H9 (cell line): ENCODE data around the gene TRIO. TPM values are rescaled to one million over a fixed set of nuclear protein-coding genes. Genes with fewer than 3 reads are reported as not detected.

Experiments
- DNase-seq: peaks from one replicate; pipeline ENCODE4 v3.0.0-alpha.2; 2017
- H2AFZ ChIP-seq: one replicate; pipeline ENCODE4 v1.6.1; 2013; ENCODE audit warnings: mild to moderate bottlenecking, low read length, control low read depth, moderate library complexity
- H2AK5ac ChIP-seq: 2 replicates; pipeline ENCODE4 v1.6.1; 2013; ENCODE audit warnings: low read length, control low read depth, mixed read lengths; ENCODE audit not compliant: insufficient read length
- H2BK120ac ChIP-seq: one replicate; pipeline ENCODE4 v1.6.1; 2013; ENCODE audit warnings: low read depth, mild to moderate bottlenecking, low read length, control low read depth, inconsistent platforms; ENCODE audit not compliant: poor library complexity, severe bottlenecking
- H2BK12ac ChIP-seq: 2 replicates; pipeline ENCODE4 v1.6.1; 2013; ENCODE audit warnings: low read length, control low read depth, mixed read lengths, low read depth; ENCODE audit not compliant: insufficient read length
- H2BK15ac ChIP-seq: 2 replicates; pipeline ENCODE4 v1.6.1; 2013; ENCODE audit warnings: low read depth, low read length, control low read depth
- H2BK20ac ChIP-seq: one replicate; pipeline ENCODE4 v1.6.1; 2013; ENCODE audit warnings: low read depth, mild to moderate bottlenecking, low read length, control low read depth, inconsistent platforms; ENCODE audit not compliant: poor library complexity, severe bottlenecking
- H2BK5ac ChIP-seq: 2 replicates; pipeline ENCODE4 v1.6.1; 2013; ENCODE audit warnings: low read length, control low read depth, mixed read lengths; ENCODE audit not compliant: insufficient read length
- H3K14ac ChIP-seq: 2 replicates; pipeline ENCODE4 v1.6.1; 2013; ENCODE audit warnings: low read length, control low read depth; ENCODE audit not compliant: insufficient read depth
- H3K18ac ChIP-seq: 2 replicates; pipeline ENCODE4 v1.6.1; 2013; ENCODE audit warnings: low read depth, mild to moderate bottlenecking, mixed read lengths, low read length, control low read depth; ENCODE audit not compliant: insufficient read length
- H3K23ac ChIP-seq: 2 replicates; pipeline ENCODE4 v1.6.1; 2013; ENCODE audit warnings: low read length, control low read depth, mixed read lengths, low read depth; ENCODE audit not compliant: insufficient read length
- H3K23me2 ChIP-seq: 2 replicates; pipeline ENCODE4 v1.6.1; 2013; ENCODE audit warnings: low read depth, mild to moderate bottlenecking, mixed read lengths, low read length, control low read depth; ENCODE audit not compliant: insufficient read length, poor library complexity, severe bottlenecking
- H3K27ac ChIP-seq: 2 replicates; pipeline ENCODE4 v1.5.1; 2013; ENCODE audit warnings: low read length, control low read depth, mixed read lengths, low read depth; ENCODE audit not compliant: insufficient read length
- H3K27me3 ChIP-seq: 2 replicates; pipeline ENCODE4 v1.6.1; 2013; ENCODE audit warnings: low read length, control low read depth, inconsistent platforms; ENCODE audit not compliant: insufficient read depth
- H3K4ac ChIP-seq: 2 replicates; pipeline ENCODE4 v1.6.1; 2013; ENCODE audit warnings: low read depth, mild to moderate bottlenecking, control low read depth, inconsistent platforms, low read length, moderate library complexity
- H3K4me1 ChIP-seq: 2 replicates; pipeline ENCODE4 v1.6.1; 2013; ENCODE audit warnings: low read length, control low read depth, inconsistent platforms; ENCODE audit not compliant: insufficient read depth
- H3K4me2 ChIP-seq: 2 replicates; pipeline ENCODE4 v1.6.1; 2013; ENCODE audit warnings: low read length, control low read depth, mixed read lengths; ENCODE audit not compliant: insufficient read length, insufficient read depth
- H3K56ac ChIP-seq: 2 replicates; pipeline ENCODE4 v1.6.1; 2013; ENCODE audit warnings: low read depth, mild to moderate bottlenecking, mixed read lengths, low read length, control low read depth; ENCODE audit not compliant: insufficient read length
- H3K79me1 ChIP-seq: 2 replicates; pipeline ENCODE4 v1.6.1; 2013; ENCODE audit warnings: low read depth, mild to moderate bottlenecking, moderate library complexity, low read length, control low read depth, inconsistent platforms; ENCODE audit not compliant: insufficient read depth, poor library complexity, severe bottlenecking
- H3K79me2 ChIP-seq: 2 replicates; pipeline ENCODE4 v1.6.1; 2013; ENCODE audit warnings: low read length, control low read depth, inconsistent platforms; ENCODE audit not compliant: insufficient read depth
- H3K9ac ChIP-seq: 2 replicates; pipeline ENCODE4 v1.6.1; 2013; ENCODE audit warnings: low read length, control low read depth, mixed read lengths; ENCODE audit not compliant: insufficient read length; ENCODE audit errors: extremely low read depth
- H3K9me3 ChIP-seq: one replicate; pipeline ENCODE4 v1.6.1; 2013; ENCODE audit warnings: low read depth, low read length, inconsistent platforms; ENCODE audit not compliant: control insufficient read depth
- H3T11ph ChIP-seq: one replicate; pipeline ENCODE4 v1.6.1; 2013; ENCODE audit warnings: mild to moderate bottlenecking, low read length, control low read depth, inconsistent platforms
- H4K20me1 ChIP-seq: one replicate; pipeline ENCODE4 v1.6.1; 2013; ENCODE audit not compliant: control insufficient read depth, insufficient read length, insufficient read depth
- H4K5ac ChIP-seq: 2 replicates; pipeline ENCODE4 v1.6.1; 2013; ENCODE audit warnings: low read depth, mild to moderate bottlenecking, mixed read lengths, low read length, control low read depth; ENCODE audit not compliant: insufficient read length
- H4K8ac ChIP-seq: replicated peaks from 2 replicates; pipeline ENCODE4 v1.6.1; 2013; ENCODE audit warnings: low read length, control low read depth, mixed read lengths, low read depth; ENCODE audit not compliant: insufficient read length
- H4K91ac ChIP-seq: 2 replicates; pipeline ENCODE4 v1.6.1; 2013; ENCODE audit warnings: low read depth, mild to moderate bottlenecking, moderate library complexity, mixed read lengths, low read length, control low read depth; ENCODE audit not compliant: insufficient read length
- H3K27ac Mint-ChIP-seq, 3 experiments: 2 replicates in 2 of 3; 3 replicates in 1 of 3; pipeline ENCODE4 v1.8.0; 2020 to 2021; ENCODE audit warnings: mixed read lengths in 3 of 3, mild to moderate bottlenecking in 1 of 3, moderate library complexity in 1 of 3
- H3K27me3 Mint-ChIP-seq: 2 replicates; pipeline ENCODE4 v1.8.0; 2021; ENCODE audit warnings: low read depth, mild to moderate bottlenecking, moderate library complexity, mixed read lengths
- H3K36me3 Mint-ChIP-seq, 3 experiments: 2 replicates in 2 of 3; 3 replicates in 1 of 3; pipeline ENCODE4 v1.8.0; 2020 to 2021; ENCODE audit warnings: low read depth in 3 of 3, mixed read lengths in 3 of 3; ENCODE audit not compliant: insufficient read depth in 1 of 3
- H3K4me1 Mint-ChIP-seq, 2 experiments: 2 replicates each; pipeline ENCODE4 v1.8.0; 2020; ENCODE audit warnings: mixed read lengths in 2 of 2
- H3K4me3 Mint-ChIP-seq, 2 experiments: 2 replicates in 1 of 2; 3 replicates in 1 of 2; pipeline ENCODE4 v1.8.0; 2020 to 2021; ENCODE audit warnings: mild to moderate bottlenecking in 2 of 2, mixed read lengths in 2 of 2, moderate library complexity in 1 of 2
- H3K9me3 Mint-ChIP-seq, 2 experiments: 2 replicates in 1 of 2; 3 replicates in 1 of 2; pipeline ENCODE4 v1.8.0; 2020; ENCODE audit warnings: mild to moderate bottlenecking in 2 of 2, mixed read lengths in 2 of 2, moderate library complexity in 1 of 2
- CTCF ChIP-seq: fragments of 200-600 bp; sonication (generic); conservative IDR thresholded peaks from 3 replicates; pipeline ENCODE4 v1.8.0; 2021; ENCODE audit warnings: antibody characterized with exemption, mild to moderate bottlenecking
- WGBS: extraction: QIAGEN DNeasy Blood & Tissue Kit; methylation state at CpG from one replicate; pipeline ENCODE4 v1.1.7; 2013; ENCODE audit warnings: missing lambda C conversion rate, low lambda C conversion rate, mixed read lengths; ENCODE audit not compliant: insufficient read length; ENCODE audit errors: extremely low coverage; 5-methylcytosine and 5-hydroxymethylcytosine counted together
- total RNA-seq: library from RNA; stranded (reverse); gene quantifications from 2 replicates; pipeline ENCODE4 v1.2.1, GENCODE V29; 2021

The TRIO gene
- total RNA-seq, 1 experiment from 2014 or later, result 87.8 TPM

- Histone ChIP-seq H4K5ac (no peak overlapping the region), H3K56ac (no peak overlapping the region), H3K4ac (no peak overlapping the region), H3K4me1 (no peaks in the 10 kb centered on the region), H4K20me1 (no peaks in the 10 kb centered on the region), H2BK20ac (no peak overlapping the region), H3K23me2 (no peaks in the 10 kb centered on the region), H3K18ac (no peak overlapping the region), H2AK5ac (no peak overlapping the region), H4K8ac (no peak overlapping the region), H3K23ac (no peak overlapping the region), H3K79me2 (no peaks in the 10 kb centered on the region), H2AFZ (no peak overlapping the region), H3K27me3 (no peaks in the 10 kb centered on the region), H3K9ac (no peak overlapping the region), H2BK5ac (no peak overlapping the region), H3K27ac (no peak overlapping the region), H3K4me2 (no peak overlapping the region), H2BK15ac (no peak overlapping the region), H2BK120ac (no peak overlapping the region), H3T11ph (no peak overlapping the region), H3K79me1 (no peaks in the 10 kb centered on the region), H2BK12ac (no peak overlapping the region), H4K91ac (no peak overlapping the region), H3K14ac (no peak overlapping the region), H3K9me3 (no peaks in the 10 kb centered on the region)
- no peak for DNase-seq
- no peak overlapping the region for H3K27ac Mint-ChIP-seq
- TF ChIP-seq CTCF, result no peak
- peaks cover 3 to 17% of the 10 kb centered on the region in 2 experiments for H3K4me1 Mint-ChIP-seq
- WGBS, result no CpG with 5 or more reads among the region's 14 CpGs
- H3K9me3 Mint-ChIP-seq, result no peaks in the 10 kb centered on the region
- no peak overlapping the region for H3K4me3 Mint-ChIP-seq
- peaks cover 5 to 17% (median 14%) of the 10 kb centered on the region in 3 experiments; a peak in 5 of 7 replicates for H3K36me3 Mint-ChIP-seq
- H3K27me3 Mint-ChIP-seq, result no peaks in the 10 kb centered on the region; the same call in 1 of the 2 replicates
Measured at GRCh38 chr5:14328144-14328543, 185.0 kb downstream of the TRIO start.
